Right lobe of liver (tissue), 4 donors: ENCODE results near the gene NYAP2.

Experiments used
- CTCF ChIP-seq, 4 donors: fragments of 200-600 bp in 3 of 4; fragments of 450-650 bp in 1 of 4; IDR thresholded peaks; one replicate each; pipeline versions ENCODE4 v1.5.1 to v1.8.0; 2016 to 2022; ENCODE audit warnings: antibody characterized with exemption in 4 of 4, mild to moderate bottlenecking in 2 of 4
- POLR2A ChIP-seq: fragments of 450-650 bp; IDR thresholded peaks from one replicate; pipeline ENCODE4 v1.6.1; 2017; ENCODE audit warnings: antibody characterized with exemption, mild to moderate bottlenecking
- donor health status: DM: no; HTN: no; CAD: no.
- donor health status: DM: no; HTN: no; CAD: no.
- donor health status: DM: no; HTN: yes; CAD: no.

DNA sequence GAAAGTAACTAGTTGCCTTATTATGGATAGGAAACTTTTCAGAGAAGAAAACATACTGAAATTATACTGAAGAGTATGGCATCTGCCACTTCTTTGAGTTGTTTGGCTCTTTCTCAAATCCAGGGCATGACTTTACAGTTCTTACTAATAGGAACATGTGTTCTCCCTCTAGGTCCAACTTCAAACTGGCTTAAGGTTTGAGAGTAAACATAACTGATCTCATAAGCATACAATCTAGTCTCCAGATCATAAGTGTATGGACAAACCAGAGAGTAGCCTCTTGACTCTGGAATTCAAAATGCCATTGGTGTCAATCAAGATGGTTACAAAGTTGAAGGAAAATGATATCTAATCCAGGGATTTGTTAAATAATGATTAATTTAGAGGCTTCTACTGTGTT, 101.5 kb downstream of the NYAP2 start:
- TF ChIP-seq POLR2A (no peak), CTCF (IDR thresholded peaks at IDR 0.05) (no peak)
